ENCODE measurements around the gene WNT3A.
A peak's percentile ranks its signal among the peaks of the same experiment; 100 is the strongest.

The WNT3A gene

GRCh38 chr1:228097333-228098081 lies 90.7 kb downstream of the WNT3A start:
- in situ Hi-C loops (cut with MboI; ENCODE audit: low pct_unique_long_range_greater_than_20kb, low sequenced_read_pairs, unreplicated experiment) = no loop called here
- no peak for TF ChIP-seq CTCF (IDR thresholded peaks at IDR 0.05; ENCODE audit: extremely low read depth, insufficient read depth, missing control alignments)
- DNase-seq (ENCODE audit: low spot score) = peak; percentile 5

GRCh38 chr1:228098323-228098931 lies 91.6 kb downstream of the WNT3A start:
- in situ Hi-C loops (cut with MboI; ENCODE audit: low pct_unique_long_range_greater_than_20kb, low sequenced_read_pairs, unreplicated experiment) = no loop called here
- no peak for TF ChIP-seq CTCF (IDR thresholded peaks at IDR 0.05; ENCODE audit: extremely low read depth, insufficient read depth, missing control alignments)
- peak; percentile 2 for DNase-seq (ENCODE audit: low spot score)

GRCh38 chr1:228099331-228099732 lies 92.5 kb downstream of the WNT3A start:
- in situ Hi-C loops (cut with MboI; ENCODE audit: low pct_unique_long_range_greater_than_20kb, low sequenced_read_pairs, unreplicated experiment) = no loop called here
- DNase-seq (ENCODE audit: low spot score) = peak; percentile 12
- no peak for TF ChIP-seq CTCF (IDR thresholded peaks at IDR 0.05; ENCODE audit: extremely low read depth, insufficient read depth, missing control alignments)

GRCh38 chr1:228100822-228101613 lies 94.2 kb downstream of the WNT3A start:
- no peak for TF ChIP-seq CTCF (IDR thresholded peaks at IDR 0.05; ENCODE audit: extremely low read depth, insufficient read depth, missing control alignments)
- in situ Hi-C loops (cut with MboI; ENCODE audit: low pct_unique_long_range_greater_than_20kb, low sequenced_read_pairs, unreplicated experiment) = no loop called here
- DNase-seq (ENCODE audit: low spot score) = peak; percentile 25

GRCh38 chr1:228101614-228101993 lies 94.8 kb downstream of the WNT3A start:
- in situ Hi-C loops (cut with MboI; ENCODE audit: low pct_unique_long_range_greater_than_20kb, low sequenced_read_pairs, unreplicated experiment) = no loop called here
- no peak for TF ChIP-seq CTCF (IDR thresholded peaks at IDR 0.05; ENCODE audit: extremely low read depth, insufficient read depth, missing control alignments)
- DNase-seq (ENCODE audit: low spot score) = no peak

- peak; percentile 82 for DNase-seq (ENCODE audit: low spot score)
- in situ Hi-C loops (cut with MboI; ENCODE audit: low pct_unique_long_range_greater_than_20kb, low sequenced_read_pairs, unreplicated experiment) = no loop called here
These were observed 95.4 kb downstream of the WNT3A start for GRCh38 chr1:228101994-228102790.

More at GRCh38 chr1:228101994-228102790, 95.4 kb downstream of the WNT3A start:
- peak; percentile 55 for TF ChIP-seq CTCF (IDR thresholded peaks at IDR 0.05; ENCODE audit: extremely low read depth, insufficient read depth, missing control alignments)

All from GM13977 (cell line).